GM23338 (cell line): Measurements from ENCODE around the gene AP1S3. TPM values are rescaled to one million over a fixed set of nuclear protein-coding genes. Genes with fewer than 3 reads are reported as not detected.

Experiments used
- ATAC-seq: fragments of 200-7000 bp; cut with Tn5 transposase; 3 replicates; pipeline ENCODE4 v1.9.1; 2020
- DNase-seq: peaks from one replicate; pipeline ENCODE4 v3.0.0-alpha.2; 2015; ENCODE audit warnings: low spot score
- H2AFZ ChIP-seq: fragments of 200-600 bp; sonication (generic); 2 replicates; pipeline ENCODE4 v1.8.0; 2016; ENCODE audit warnings: antibody characterized with exemption, mild to moderate bottlenecking, moderate library complexity
- H3F3A ChIP-seq: fragments of 200-600 bp; sonication (generic); replicated peaks from 2 replicates; pipeline ENCODE4 v1.8.0; 2017; ENCODE audit warnings: antibody characterized with exemption, mixed run types, low read depth
- H3K27ac ChIP-seq: fragments of 200-600 bp; sonication (generic); 2 replicates; pipeline ENCODE4 v1.6.1; 2016; ENCODE audit warnings: low read depth
- H3K27me3 ChIP-seq: fragments of 200-600 bp; sonication (generic); 2 replicates; pipeline ENCODE4 v1.8.0; 2016; ENCODE audit warnings: mild to moderate bottlenecking, mixed run types, moderate library complexity; ENCODE audit not compliant: insufficient read depth
- H3K36me3 ChIP-seq: fragments of 200-600 bp; sonication (generic); 2 replicates; pipeline ENCODE4 v1.8.0; 2016; ENCODE audit warnings: mild to moderate bottlenecking; ENCODE audit not compliant: insufficient read depth
- H3K4me1 ChIP-seq: fragments of 200-600 bp; sonication (generic); 2 replicates; pipeline ENCODE4 v1.8.0; 2016; ENCODE audit warnings: mild to moderate bottlenecking, moderate library complexity; ENCODE audit not compliant: insufficient read depth
- H3K4me2 ChIP-seq: fragments of 200-600 bp; sonication (generic); 2 replicates; pipeline ENCODE4 v1.7.1; 2017; ENCODE audit warnings: mixed run types
- H3K4me3 ChIP-seq: fragments of 200-600 bp; sonication (generic); 2 replicates; pipeline ENCODE4 v1.6.1; 2016; ENCODE audit warnings: mixed run types
- H3K79me2 ChIP-seq: fragments of 200-600 bp; sonication (generic); replicated peaks from 2 replicates; pipeline ENCODE4 v1.8.0; 2017; ENCODE audit warnings: mild to moderate bottlenecking; ENCODE audit not compliant: insufficient read depth
- H3K9me2 ChIP-seq: fragments of 200-600 bp; sonication (generic); 2 replicates; pipeline ENCODE4 v1.8.0; 2017; ENCODE audit not compliant: insufficient read depth
- H4K20me1 ChIP-seq: fragments of 200-600 bp; sonication (generic); replicated peaks from 2 replicates; pipeline ENCODE4 v1.8.0; 2017; ENCODE audit warnings: mild to moderate bottlenecking; ENCODE audit not compliant: insufficient read depth
- H3K27ac Mint-ChIP-seq: 2 replicates; pipeline ENCODE4 v1.8.0; 2020; ENCODE audit warnings: inconsistent platforms, mild to moderate bottlenecking, moderate library complexity, mixed read lengths
- H3K27me3 Mint-ChIP-seq: 3 replicates; pipeline ENCODE4 v1.8.0; 2022; ENCODE audit warnings: low read depth, mild to moderate bottlenecking, moderate library complexity, mixed read lengths, inconsistent platforms; ENCODE audit not compliant: insufficient read depth, poor library complexity
- H3K36me3 Mint-ChIP-seq: 3 replicates; pipeline ENCODE4 v1.8.0; 2021; ENCODE audit warnings: low read depth, mild to moderate bottlenecking, inconsistent platforms, moderate library complexity, mixed read lengths
- H3K4me1 Mint-ChIP-seq: 3 replicates; pipeline ENCODE4 v1.8.0; 2020; ENCODE audit warnings: mild to moderate bottlenecking, inconsistent platforms, mixed read lengths
- H3K4me3 Mint-ChIP-seq: 3 replicates; pipeline ENCODE4 v1.8.0; 2021; ENCODE audit warnings: moderate library complexity, mild to moderate bottlenecking, inconsistent platforms, mixed read lengths
- H3K9me3 Mint-ChIP-seq: 3 replicates; pipeline ENCODE4 v1.8.0; 2020; ENCODE audit warnings: moderate library complexity, mild to moderate bottlenecking, inconsistent platforms, mixed read lengths
- CREB1 ChIP-seq: fragments of 250-450 bp; sonication (Bioruptor Pico); IDR thresholded peaks from 2 replicates; pipeline ENCODE4 v1.5.0; 2020; ENCODE audit warnings: low read depth, mild to moderate bottlenecking, moderate library complexity
- CTCF ChIP-seq, 2 experiments: fragments of 200-600 bp in 1 of 2; sonication (generic) in 1 of 2; conservative IDR thresholded peaks; 2 replicates each; pipeline versions ENCODE4 v1.5.1 to v1.6.1; 2016 to 2017; ENCODE audit warnings: antibody characterized with exemption in 2 of 2, low read depth in 2 of 2, mild to moderate bottlenecking in 2 of 2, moderate library complexity in 1 of 2
- ETS1 ChIP-seq: IDR thresholded peaks from 2 replicates; pipeline ENCODE4 v1.6.1; 2016; ENCODE audit warnings: antibody characterized with exemption
- EZH2 ChIP-seq: fragments of 200-600 bp; sonication (generic); IDR thresholded peaks from one replicate; pipeline ENCODE4 v1.8.0; 2017; ENCODE audit warnings: antibody characterized with exemption, mild to moderate bottlenecking, low read depth; ENCODE audit not compliant: unreplicated experiment
- EZH2phosphoT487 ChIP-seq: fragments of 200-600 bp; sonication (generic); IDR thresholded peaks from one replicate; pipeline ENCODE4 v1.8.1; 2018; ENCODE audit warnings: antibody characterized with exemption; ENCODE audit not compliant: unreplicated experiment
- JUNB ChIP-seq: IDR thresholded peaks from one replicate; pipeline ENCODE4 v1.6.1; 2016; ENCODE audit warnings: antibody characterized with exemption; ENCODE audit not compliant: unreplicated experiment
- NANOG ChIP-seq: IDR thresholded peaks from 2 replicates; pipeline ENCODE4 v1.6.1; 2016; ENCODE audit warnings: antibody characterized with exemption, borderline replicate concordance
- POLR2AphosphoS5 ChIP-seq: IDR thresholded peaks from 2 replicates; pipeline ENCODE4 v1.6.1; 2016; ENCODE audit warnings: antibody characterized with exemption, low read depth
- STAT1 ChIP-seq: IDR thresholded peaks from one replicate; pipeline ENCODE4 v1.6.1; 2016; ENCODE audit warnings: antibody characterized with exemption; ENCODE audit not compliant: unreplicated experiment
- ZNF114 ChIP-seq: fragments of 250-450 bp; sonication (Bioruptor Pico); IDR thresholded peaks from 2 replicates; pipeline ENCODE4 v1.5.0; 2020; ENCODE audit warnings: mild to moderate bottlenecking, moderate library complexity
- ZNF331 ChIP-seq: fragments of 250-450 bp; sonication (Bioruptor Pico); IDR thresholded peaks from 2 replicates; pipeline ENCODE4 v1.5.0; 2020; ENCODE audit warnings: low read depth, mild to moderate bottlenecking, moderate library complexity
- polyA plus RNA-seq: library from polyadenylated mRNA; unstranded; fragments of >200 nt; fragmentation: Nextera tagmentation; extraction: Ambion mirVana; gene quantifications from 2 replicates; pipeline ENCODE4 v1.2.1, GENCODE V29; 2016
- total RNA-seq: library from RNA; depleted of rRNA; stranded (reverse); fragments of >200 nt; shearing (Covaris generic); gene quantifications from 2 replicates; pipeline ENCODE4 v1.2.3, GENCODE V29; 2014
- TF ChIP-seq, protein P1 (sequence below): IDR thresholded peaks from one replicate; pipeline ENCODE4 v1.6.1; 2018; ENCODE audit warnings: antibody characterized with exemption; ENCODE audit not compliant: unreplicated experiment

AP1S3 gene
- total and polyA plus RNA-seq, 2 experiments from 2014 or later, result 8.8 to 25.5 TPM

GRCh38 chr2:223822818-223823217 is 14.6 kb downstream of the AP1S3 start (continued):
- TF ChIP-seq CTCF (conservative IDR thresholded peaks at IDR 0.05; ENCODE audit: low read depth in 2 of 2) (no peak), STAT1 (no peak)

DNA sequence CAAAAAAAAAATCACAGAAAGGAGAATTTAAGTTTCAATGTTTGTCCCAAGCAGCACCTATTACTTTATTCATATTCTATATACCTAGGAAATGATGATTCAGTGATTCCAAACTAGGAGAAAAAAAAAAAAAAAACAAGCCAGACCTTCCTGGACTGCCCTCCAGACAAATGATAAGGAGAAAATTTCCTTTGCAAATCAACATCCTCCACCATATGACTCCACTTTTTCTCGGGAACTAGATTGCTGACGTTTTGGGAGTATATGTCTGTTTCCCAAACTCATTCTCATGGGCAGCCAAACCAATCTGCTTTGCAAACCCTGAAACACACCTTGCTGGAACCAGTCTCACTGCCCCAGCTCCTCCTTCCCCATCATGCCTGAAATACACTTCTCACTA is 16.8 kb downstream of the AP1S3 start:
- no peak for DNase-seq
- H2AFZ ChIP-seq, result no peak overlapping the region
- Mint-ChIP-seq H3K36me3 (no peaks in the 10 kb centered on the region), H3K27me3 (no peaks in the 10 kb centered on the region), H3K9me3 (no peaks in the 10 kb centered on the region), H3K27ac (peak overlapping the region; percentile 6; the same call in 1 of the 2 replicates), H3K4me3 (no peak overlapping the region), H3K4me1 (peaks cover 12% of the 10 kb centered on the region)
- peaks cover 38% of the 10 kb centered on the region for H3K79me2 ChIP-seq
- H3K27ac ChIP-seq, result no peak overlapping the region
- no peak for ATAC-seq
- H3K4me3 ChIP-seq, result no peak overlapping the region
- 0 out of 2 replicates have a peak, but pooled peaks cover 4% of the 10 kb centered on the region for H4K20me1 ChIP-seq
- no peaks in the 10 kb centered on the region for H3F3A ChIP-seq
- H3K9me2 ChIP-seq, result no peaks in the 10 kb centered on the region
- H3K4me2 ChIP-seq, result no peak overlapping the region
- no peaks in the 10 kb centered on the region for H3K27me3 ChIP-seq
- H3K4me1 ChIP-seq, result peaks cover 17% of the 10 kb centered on the region; the same call in 1 of the 2 replicates
- no peaks in the 10 kb centered on the region for H3K36me3 ChIP-seq
- TF ChIP-seq ZNF331 (no peak), ETS1 (no peak), CTCF (conservative IDR thresholded peaks at IDR 0.05; ENCODE audit: low read depth in 2 of 2) (no peak), STAT1 (no peak), NANOG (no peak), EZH2 (no peak), EZH2phosphoT487 (no peak), POLR2AphosphoS5 (no peak), JUNB (no peak), CREB1 (CRISPR knock-in tag) (no peak), ZNF114 (CRISPR knock-in tag) (no peak)
- TF ChIP-seq, protein P1, sequence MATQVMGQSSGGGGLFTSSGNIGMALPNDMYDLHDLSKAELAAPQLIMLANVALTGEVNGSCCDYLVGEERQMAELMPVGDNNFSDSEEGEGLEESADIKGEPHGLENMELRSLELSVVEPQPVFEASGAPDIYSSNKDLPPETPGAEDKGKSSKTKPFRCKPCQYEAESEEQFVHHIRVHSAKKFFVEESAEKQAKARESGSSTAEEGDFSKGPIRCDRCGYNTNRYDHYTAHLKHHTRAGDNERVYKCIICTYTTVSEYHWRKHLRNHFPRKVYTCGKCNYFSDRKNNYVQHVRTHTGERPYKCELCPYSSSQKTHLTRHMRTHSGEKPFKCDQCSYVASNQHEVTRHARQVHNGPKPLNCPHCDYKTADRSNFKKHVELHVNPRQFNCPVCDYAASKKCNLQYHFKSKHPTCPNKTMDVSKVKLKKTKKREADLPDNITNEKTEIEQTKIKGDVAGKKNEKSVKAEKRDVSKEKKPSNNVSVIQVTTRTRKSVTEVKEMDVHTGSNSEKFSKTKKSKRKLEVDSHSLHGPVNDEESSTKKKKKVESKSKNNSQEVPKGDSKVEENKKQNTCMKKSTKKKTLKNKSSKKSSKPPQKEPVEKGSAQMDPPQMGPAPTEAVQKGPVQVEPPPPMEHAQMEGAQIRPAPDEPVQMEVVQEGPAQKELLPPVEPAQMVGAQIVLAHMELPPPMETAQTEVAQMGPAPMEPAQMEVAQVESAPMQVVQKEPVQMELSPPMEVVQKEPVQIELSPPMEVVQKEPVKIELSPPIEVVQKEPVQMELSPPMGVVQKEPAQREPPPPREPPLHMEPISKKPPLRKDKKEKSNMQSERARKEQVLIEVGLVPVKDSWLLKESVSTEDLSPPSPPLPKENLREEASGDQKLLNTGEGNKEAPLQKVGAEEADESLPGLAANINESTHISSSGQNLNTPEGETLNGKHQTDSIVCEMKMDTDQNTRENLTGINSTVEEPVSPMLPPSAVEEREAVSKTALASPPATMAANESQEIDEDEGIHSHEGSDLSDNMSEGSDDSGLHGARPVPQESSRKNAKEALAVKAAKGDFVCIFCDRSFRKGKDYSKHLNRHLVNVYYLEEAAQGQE, result no peak
